ENCODE results near the gene PDZRN3.

PDZRN3 gene

DNA sequence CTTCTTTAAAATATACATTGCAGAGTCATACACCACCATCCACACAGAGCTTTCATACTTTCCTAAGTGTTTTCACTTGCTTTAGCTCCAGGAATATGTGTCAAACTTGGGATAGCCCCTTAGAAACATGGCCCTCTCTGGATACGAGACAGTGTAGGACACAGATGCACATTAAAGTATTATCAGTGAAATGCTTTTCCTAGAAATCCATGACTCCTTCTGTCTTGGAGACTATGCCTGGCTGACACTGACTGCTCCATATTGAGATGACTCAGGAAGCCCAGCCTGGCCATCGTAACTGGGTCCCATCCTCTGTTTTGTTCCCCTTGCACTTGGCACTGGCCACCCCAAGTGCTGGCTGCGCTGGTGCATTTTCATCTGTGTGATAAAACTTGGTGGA, 204.8 kb downstream of the PDZRN3 start:
- TF ChIP-seq, protein P1, sequence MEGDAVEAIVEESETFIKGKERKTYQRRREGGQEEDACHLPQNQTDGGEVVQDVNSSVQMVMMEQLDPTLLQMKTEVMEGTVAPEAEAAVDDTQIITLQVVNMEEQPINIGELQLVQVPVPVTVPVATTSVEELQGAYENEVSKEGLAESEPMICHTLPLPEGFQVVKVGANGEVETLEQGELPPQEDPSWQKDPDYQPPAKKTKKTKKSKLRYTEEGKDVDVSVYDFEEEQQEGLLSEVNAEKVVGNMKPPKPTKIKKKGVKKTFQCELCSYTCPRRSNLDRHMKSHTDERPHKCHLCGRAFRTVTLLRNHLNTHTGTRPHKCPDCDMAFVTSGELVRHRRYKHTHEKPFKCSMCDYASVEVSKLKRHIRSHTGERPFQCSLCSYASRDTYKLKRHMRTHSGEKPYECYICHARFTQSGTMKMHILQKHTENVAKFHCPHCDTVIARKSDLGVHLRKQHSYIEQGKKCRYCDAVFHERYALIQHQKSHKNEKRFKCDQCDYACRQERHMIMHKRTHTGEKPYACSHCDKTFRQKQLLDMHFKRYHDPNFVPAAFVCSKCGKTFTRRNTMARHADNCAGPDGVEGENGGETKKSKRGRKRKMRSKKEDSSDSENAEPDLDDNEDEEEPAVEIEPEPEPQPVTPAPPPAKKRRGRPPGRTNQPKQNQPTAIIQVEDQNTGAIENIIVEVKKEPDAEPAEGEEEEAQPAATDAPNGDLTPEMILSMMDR (conservative IDR thresholded peaks at IDR 0.05) = no peak
- H3K27ac ChIP-seq = no peak overlapping the region

DNA sequence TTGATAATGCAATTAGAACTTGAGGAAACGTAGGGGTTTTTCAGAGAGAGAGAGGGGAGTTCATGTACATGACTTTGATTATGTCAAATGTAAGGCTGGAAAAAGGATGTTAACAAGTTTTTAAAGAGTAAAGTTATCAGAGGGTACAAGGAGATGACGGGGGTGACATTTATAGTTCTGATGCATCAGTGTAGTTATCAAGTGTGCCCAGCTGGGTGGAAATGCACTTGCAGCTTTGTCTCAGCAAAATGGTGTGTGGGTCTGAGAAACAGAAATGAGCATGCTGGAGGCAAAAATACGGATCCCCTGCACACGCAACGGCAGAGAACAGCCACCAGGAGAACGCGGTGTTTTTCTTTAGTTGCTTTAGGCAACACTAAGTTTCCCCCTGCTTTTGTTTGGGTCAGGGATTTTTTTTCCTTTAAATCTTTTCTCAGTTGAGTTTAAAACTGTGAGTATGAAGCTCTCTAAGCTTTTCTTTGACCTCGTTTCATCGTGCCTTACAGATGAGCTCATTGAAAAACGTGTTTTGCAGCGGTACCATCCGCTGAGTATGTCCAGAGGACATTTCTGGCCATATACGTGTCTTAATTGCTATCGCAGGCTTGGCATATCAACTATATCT, 205.4 kb downstream of the PDZRN3 start:
- no peak overlapping the region for H3K27ac ChIP-seq
- TF ChIP-seq, protein P1 (conservative IDR thresholded peaks at IDR 0.05) = 0 out of 2 replicates have a peak, but pooled peaks have one; percentile 10

GRCh38 chr3:73418681-73419080, 206.1 kb downstream of the PDZRN3 start:
- no peak overlapping the region for H3K27ac ChIP-seq
- TF ChIP-seq, protein P1 (conservative IDR thresholded peaks at IDR 0.05) = no peak

DNA sequence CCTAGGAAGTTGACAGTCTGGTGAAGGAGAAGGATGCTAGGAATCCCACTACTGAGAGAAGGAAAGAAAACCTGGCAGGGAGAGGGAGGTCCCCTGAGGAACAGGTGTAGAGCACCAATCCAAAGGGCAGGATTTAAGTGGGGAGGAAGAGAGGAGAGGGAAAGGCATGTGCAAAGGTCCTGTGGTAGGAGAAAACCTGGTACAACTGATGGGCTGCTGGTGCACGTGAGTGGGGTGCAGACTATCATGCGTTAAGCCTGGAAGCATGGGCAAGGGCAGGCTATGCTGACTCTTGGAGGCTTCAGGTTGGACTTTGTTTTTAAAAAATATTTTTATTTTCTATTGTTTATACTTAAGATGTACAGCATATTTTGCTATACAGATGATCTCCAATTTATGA, 209.6 kb downstream of the PDZRN3 start:
- H3K27ac ChIP-seq = no peak overlapping the region
- TF ChIP-seq, protein P1 (conservative IDR thresholded peaks at IDR 0.05) = no peak

- TF ChIP-seq, protein P1 (conservative IDR thresholded peaks at IDR 0.05) = no peak
- H3K27ac ChIP-seq = no peak overlapping the region
These were observed 211.1 kb downstream of the PDZRN3 start for GRCh38 chr3:73413619-73414018.

DNA sequence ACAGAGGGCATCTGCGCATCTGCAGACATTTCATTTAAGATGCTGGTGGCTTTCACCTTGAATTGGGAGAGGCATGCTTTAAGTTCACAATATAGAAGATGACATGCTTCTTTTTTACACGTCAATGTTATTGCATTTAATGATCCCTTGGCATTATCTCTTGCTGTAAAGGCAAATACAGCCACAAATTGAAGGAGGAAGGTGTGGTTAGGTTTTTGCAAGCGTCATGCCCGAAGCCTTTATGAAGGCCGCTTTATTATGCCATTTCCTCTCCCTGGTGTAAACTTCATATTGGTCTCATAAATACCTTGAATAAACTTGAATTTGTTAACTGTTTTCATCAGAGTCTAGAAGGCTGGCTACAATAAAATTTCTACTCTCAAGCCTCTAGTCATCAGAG, 212.7 kb downstream of the PDZRN3 start:
- no peak overlapping the region for H3K27ac ChIP-seq
- TF ChIP-seq, protein P1 (conservative IDR thresholded peaks at IDR 0.05) = no peak

- no peak overlapping the region for H3K27ac ChIP-seq
- TF ChIP-seq, protein P1 (conservative IDR thresholded peaks at IDR 0.05) = no peak
These were observed 213.2 kb downstream of the PDZRN3 start for GRCh38 chr3:73411545-73411944.

Data from VCaP (cell line).